Activated CD4-positive, alpha-beta T cell treated with anti-CD3 and anti-CD28 coated beads, Interleukin-10, Interleukin-2, amounts not matched to agents 100 ng/mL and 50 ng/mL, durations not matched to agents 16 hours and 8 hours (primary cell): ENCODE results near the gene HNRNPDL.
"Not testable (repeated sequence)": the region's sequence is repeated elsewhere in the genome, so short reads cannot be mapped to it uniquely, and the experiment has no call there.

ENCODE experiments used
- DNase-seq: peaks from one replicate; pipeline ENCODE4 v3.0.0-alpha.2; 2020

The HNRNPDL gene

GRCh38 chr4:82431831-82432230, 1.6 kb upstream of the HNRNPDL start:
- DNase-seq, result no peak

GRCh38 chr4:82430964-82431745, 893 bp upstream of the HNRNPDL start:
- DNase-seq, result peak; percentile 41

DNA sequence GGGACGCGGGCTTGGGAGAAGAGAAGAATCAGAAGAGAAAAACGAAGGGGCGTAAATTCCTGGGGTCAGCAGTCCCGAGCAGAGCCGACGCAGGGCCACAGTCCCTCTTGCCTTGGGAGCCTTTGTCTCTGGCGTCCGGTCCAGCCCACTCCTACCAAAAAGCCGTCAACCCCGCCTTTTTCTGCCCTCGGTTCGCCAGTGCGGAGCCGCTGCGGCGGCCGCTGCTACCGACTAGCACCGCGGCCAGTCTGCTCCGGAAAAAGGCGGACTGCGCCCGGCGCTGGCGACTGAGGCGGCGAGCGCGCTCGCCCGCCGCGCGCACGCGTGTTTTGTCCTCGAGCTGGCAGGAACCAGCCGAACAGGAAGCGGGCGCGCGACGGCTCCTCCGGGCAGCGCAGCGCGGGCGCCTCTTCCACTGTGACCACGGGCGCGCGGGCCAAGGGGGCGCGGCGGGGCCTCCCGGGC, 502 bp downstream of the HNRNPDL start:
- DNase-seq, result no peak

DNA sequence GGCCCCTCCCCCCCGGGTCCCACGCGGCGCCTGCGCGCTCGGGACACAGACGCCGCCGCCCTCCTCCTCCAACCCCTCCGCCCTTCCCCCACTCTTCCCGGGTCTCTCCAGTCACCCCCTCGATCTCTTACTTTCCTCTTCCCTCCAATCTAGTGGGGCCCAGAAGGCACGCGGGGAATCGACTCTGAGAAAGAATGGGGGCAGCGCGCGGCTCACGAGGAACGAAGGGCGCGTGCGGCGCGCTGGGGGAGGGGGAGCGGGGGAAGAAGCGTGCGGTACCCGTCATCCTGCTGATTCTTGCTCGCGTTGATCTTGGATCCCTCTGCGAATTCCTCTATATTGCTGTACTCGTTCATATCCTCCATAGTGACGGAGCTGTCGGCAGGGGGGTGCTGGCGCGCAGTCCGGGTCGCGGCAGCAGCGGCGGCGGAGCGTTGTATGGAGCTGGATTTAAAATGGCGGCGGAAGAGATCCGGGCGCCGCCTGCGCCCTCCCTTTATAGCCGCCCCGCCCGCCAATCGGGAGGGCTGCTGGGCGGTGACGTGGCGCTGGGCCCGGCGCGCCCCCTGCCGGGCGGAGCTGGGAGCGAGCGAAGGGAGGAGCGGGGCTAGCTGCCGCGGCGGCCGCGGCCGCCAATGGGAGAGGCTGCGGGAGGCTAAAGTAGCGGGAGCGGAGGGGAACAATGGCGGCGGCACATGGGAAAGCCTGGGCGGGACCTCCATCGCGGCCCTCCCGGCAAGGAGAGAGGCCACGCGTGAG, 1.1 kb downstream of the HNRNPDL start:
- DNase-seq, result peak; percentile 96

DNA sequence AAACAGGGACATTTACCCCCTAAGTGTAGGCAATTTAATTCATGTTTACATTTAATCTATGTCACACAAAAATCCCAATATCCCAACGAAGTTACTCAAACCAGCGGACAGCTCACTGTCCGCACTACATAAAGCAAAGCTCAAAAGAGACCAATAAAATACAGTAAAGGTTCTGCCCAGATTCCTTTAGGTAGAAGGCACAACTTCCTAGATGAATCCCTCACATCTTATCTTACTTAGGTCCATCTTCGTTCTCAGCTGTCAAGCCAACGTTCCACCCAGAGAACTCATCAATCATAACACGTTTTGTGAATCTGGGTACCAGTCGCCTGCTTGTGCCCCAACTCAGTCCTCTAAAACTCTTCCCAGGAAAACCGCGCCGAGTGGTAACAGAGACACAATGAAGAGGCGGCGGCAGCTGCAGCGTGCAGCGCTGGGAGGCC, 1.7 kb downstream of the HNRNPDL start:
- no peak for DNase-seq

GRCh38 chr4:82425478-82425877, 4.8 kb downstream of the HNRNPDL start:
- DNase-seq, result no peak

DNA sequence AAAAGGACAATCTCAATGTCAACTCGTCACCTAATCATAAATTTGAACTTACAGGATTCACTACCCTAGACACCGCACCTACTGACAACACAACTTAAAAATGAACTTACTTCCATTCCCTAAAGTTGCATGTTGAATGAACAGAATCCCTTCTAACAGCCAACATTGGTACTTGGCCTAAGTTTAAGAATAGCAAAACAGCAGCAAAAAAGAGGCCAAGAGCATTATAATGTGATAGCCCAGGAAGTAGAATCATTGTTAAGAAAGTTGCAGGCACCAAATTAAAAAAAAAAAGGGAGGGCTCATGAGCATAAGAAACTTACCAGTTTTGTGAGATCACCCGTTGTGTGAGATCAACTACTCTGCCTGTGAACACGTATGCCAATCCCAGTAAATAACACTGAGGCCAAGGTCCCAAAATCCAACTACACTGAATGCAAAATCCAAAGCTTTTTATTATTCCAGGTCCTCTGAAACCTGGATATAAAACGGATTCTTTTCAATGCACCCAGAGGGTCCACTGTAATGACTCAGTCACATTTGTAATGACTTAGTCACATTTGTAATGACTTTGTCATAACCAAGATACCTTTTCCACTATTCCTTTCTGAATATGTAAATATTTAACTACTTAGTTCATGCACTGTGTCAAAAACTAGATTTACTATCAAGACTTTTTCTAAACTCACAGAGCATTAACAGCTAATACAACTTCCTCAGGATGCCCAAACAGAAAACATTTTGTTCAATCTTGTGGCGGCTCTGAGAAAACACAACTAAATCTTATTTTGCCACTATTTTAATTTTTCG, 6.8 kb downstream of the HNRNPDL start:
- no peak for DNase-seq

GRCh38 chr4:82422616-82423015, 7.6 kb downstream of the HNRNPDL start:
- no peak for DNase-seq

DNA sequence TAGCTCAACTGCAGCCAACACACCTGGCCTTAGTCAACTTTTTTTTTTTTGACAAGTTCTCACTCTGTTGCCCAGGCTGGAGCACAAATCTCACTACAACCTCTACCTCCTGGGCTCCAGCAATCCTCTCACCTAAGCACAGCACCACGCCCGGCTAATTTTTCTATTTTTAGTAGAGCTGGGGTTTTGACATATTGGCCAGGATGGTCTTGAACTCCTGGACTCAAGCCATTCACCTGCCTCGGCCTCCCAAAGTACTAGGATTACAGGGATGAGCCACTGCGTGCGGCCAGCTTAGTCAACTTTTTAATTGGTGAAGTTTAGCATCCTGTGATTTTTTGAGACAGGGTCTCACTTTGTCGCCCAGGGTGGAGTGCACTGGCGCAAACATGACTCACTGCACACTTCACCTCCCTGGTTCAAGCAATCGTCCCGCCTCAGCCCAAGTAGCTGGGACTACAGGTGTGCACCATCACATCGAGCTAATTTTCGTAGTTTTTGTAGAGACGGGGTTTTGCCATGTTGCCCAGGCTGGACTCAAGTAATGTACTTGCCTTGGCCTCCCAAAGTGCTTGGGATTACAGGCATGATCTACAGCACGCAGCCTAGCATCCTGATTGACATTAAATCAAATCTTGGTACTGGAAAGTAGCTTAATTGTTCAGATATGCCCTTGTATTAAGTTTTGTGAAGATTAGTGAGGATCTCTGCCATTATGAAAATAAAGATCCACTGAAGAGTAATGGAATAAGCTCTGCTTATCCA, 8.3 kb downstream of the HNRNPDL start:
- DNase-seq, result no peak

DNA sequence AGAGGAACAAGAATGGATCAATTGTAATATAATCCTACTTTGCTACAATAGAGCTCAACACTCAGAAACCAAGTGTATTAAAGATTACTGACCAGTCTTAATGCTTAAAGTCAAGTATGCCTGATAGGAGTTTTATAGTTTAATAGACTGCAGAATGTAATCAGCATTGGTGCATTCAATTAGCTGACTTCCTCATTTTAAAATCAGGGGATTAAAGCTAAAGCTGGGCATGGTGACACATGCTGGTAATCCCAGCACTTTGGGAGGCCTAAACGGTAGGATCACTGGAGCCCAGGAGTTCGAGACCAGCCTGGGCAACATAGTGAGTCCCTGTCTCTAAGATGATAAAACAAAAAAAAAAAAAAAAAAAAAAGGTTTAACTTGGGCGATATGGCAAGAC, 10.8 kb downstream of the HNRNPDL start:
- no peak for DNase-seq

GRCh38 chr4:82415922-82416365, 14.3 kb downstream of the HNRNPDL start:
- no peak for DNase-seq

DNA sequence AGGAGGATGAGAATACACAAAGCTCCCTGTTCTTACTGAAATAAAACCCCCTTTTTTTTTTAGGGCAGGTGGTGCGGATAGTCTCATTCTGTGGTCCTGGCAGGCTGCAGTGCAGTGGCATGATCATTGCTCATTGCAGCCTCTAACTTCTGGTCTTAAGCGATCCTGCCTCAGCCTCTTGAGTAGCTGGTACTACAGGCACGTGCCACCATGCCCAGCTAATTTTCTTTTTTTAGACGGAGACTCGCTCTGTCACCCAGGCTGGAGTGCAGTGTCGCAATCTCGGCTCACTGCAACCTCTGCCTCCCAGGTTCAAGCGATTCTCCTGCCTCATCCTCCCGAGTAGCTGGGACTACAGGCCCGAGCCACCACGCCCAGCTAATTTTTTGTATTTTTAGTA, 15.2 kb downstream of the HNRNPDL start:
- DNase-seq, result not testable (repeated sequence)

DNA sequence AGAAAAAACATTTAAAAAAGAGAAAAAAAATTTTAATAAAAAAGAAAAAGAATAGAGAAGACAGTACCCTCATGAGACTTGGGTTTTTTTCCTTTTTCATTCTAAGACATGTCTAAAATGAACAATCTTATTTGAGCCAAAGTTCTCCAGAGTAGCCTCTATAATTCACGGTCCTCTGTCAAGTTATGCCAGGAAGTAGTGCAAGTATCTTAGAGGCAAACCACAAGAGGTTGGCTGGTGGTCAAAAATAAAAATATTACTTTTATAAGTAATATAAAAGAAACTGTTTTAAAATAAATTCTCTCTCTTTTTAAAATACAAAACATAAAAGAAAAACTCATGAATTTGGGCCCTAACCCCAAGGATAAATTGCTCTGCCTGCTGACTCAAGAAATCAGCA, 26.5 kb downstream of the HNRNPDL start:
- DNase-seq, result no peak

GRCh38 chr4:82402196-82402775, 28.0 kb downstream of the HNRNPDL start:
- no peak for DNase-seq

- no peak for DNase-seq
These were observed 28.7 kb downstream of the HNRNPDL start for GRCh38 chr4:82401600-82401999.

DNA sequence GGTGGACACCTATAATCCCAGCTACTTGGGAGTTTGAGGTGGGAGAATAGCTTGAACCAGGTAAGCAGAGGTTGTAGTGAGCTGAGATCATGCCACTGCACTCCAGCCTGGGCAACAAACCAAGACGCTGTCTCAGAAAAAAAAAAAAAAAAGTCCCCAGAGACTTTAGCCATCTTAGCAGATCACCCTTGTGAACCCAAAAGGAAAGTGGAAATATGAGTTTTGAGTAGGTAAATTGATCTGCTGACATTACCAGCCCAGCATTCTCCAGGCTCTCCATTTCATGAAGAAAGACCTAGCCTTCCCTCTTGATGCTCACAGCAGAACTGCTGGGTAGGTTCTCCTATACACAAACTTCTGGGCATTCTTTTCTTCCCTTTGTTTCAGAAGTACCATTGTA, 32.0 kb downstream of the HNRNPDL start:
- DNase-seq, result no peak

DNA sequence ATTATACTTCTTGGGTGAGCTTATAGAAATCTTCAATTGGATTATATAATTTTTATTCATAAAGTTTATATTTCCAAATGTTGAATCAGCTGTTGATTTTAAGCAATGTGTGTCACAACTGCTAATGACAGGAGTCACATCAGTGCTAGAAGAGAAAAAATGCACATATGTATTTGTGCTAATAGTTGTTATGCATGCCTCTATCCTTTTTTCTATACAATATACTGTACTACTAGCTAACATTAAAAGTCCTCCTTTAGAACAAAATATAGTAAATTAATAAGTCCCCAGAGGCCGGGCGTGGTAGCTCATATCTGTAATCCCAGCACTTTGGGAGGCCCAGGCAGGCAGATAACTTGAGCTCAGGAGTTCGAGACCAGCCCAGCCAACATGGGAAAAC, 32.7 kb downstream of the HNRNPDL start:
- DNase-seq, result no peak

DNA sequence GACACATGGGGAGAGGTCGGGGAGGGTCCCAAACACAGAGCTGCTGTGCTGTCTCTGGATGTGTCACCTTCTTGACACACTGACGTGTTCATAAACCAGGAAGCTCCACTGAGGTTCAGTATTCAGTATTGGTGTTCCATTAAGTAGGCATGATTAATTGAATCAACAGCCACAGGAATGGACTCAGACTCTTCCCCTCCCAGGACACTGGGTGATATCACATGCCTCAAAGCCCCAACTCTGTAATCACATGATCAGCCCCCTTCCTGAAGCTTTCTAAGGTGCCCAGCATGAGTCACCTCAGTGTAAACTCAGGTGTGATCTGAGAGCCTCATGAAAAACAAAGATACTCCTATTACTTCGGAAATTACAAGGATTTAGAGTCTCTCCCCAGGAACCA, 35.4 kb downstream of the HNRNPDL start:
- DNase-seq, result no peak

DNA sequence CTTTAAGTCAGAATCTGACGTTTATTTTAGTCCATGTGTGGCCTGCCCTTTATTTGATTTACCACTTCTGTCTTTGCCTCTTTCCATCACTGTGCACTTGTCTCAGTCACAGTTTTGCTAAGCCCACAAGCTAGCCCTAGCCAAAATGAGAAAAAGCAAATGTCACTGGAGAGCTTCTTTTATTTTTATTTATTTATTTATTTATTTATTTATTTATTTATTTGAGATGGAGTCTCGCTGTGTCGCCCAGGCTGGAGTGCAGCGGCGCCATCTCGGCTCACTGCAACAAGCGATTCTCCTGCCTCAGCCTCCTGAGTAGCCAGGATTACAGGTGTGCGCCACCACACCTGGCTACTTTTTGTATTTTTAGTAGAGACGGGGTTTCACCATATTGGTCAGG, 40.2 kb downstream of the HNRNPDL start:
- not testable (repeated sequence) for DNase-seq

DNA sequence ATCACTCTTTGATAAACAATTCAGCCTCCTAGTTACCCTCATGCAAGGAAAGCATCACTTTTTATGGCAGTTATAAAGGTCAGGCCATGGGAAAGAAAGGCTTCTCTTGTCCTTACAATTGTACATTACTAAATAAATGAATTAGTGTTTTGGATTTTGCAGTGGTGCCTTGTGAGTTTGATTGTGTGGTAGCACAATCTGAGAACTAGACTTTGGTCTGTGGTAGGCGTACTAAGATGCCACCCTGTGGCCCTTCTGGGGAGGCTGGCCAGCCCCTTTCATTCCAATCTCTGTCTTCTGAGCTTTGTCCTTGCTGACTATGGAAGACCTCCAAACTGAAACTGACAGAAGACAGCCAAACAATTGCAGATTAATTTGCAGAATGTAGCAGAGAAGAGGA, 41.9 kb downstream of the HNRNPDL start:
- DNase-seq, result no peak

DNA sequence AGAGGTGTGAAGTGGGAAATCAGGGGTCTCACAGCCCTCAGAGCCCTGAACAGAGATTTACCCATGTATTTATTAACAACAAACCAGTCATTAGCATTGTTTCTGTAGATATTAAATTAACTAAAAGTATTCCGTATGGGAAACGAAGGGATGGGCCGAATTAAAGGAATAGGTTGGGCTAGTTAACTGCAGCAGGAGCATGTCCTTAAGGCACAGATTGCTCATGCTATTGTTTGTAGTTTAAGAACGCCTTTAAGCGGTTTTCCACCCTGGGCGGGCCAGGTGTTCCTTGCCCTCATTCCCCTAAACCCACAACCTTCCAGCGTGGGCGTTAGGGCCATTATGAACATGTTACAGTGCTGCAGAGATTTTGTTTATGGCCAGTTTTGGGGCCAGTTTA, 44.0 kb downstream of the HNRNPDL start:
- DNase-seq, result not testable (repeated sequence)

- DNase-seq, result no peak
These were observed 47.5 kb downstream of the HNRNPDL start for GRCh38 chr4:82382751-82383150.
